ENCODE results near the gene ASTN2. TPM values are rescaled to one million over a fixed set of nuclear protein-coding genes. Genes with fewer than 3 reads are reported as not detected.
A peak's percentile ranks its signal among the peaks of the same experiment; 100 is the strongest.

ASTN2 gene
- total RNA-seq (2014; rRNA removed; shearing (Covaris generic)) (22.1 and 24.6 TPM in 2 replicates), polyA plus RNA-seq (2016; fragmentation: Nextera tagmentation; extraction: Ambion mirVana) (5.3 and 7.0 TPM in 2 replicates)
- long read RNA-seq, partial matches to known transcripts, result 9 of 18 reads
- long read RNA-seq, other reads (novel, unspliced or antisense), result 9 of 18 reads

- peak within 1 kb of the TSS; percentile 86 for H3K4me3 ChIP-seq
- peak within 1 kb of the TSS; percentile 98 for H2AFZ ChIP-seq
- TF ChIP-seq CTCF (conservative IDR thresholded peaks at IDR 0.05; ENCODE audit: low read depth in 2 of 2) (no peak), ZNF114 (CRISPR knock-in tag; IDR thresholded peaks at IDR 0.05) (no peak), REST (IDR thresholded peaks at IDR 0.05; ENCODE audit: unreplicated experiment) (no peak), ETS1 (IDR thresholded peaks at IDR 0.05) (no peak), EZH2phosphoT487 (IDR thresholded peaks at IDR 0.05; ENCODE audit: unreplicated experiment) (no peak), CREB1 (CRISPR knock-in tag; IDR thresholded peaks at IDR 0.05; ENCODE audit: low read depth) (no peak), ZNF462 (CRISPR knock-in tag; IDR thresholded peaks at IDR 0.05) (no peak), EZH2 (IDR thresholded peaks at IDR 0.05; ENCODE audit: low read depth, unreplicated experiment) (no peak), NANOG (IDR thresholded peaks at IDR 0.05; ENCODE audit: borderline replicate concordance) (no peak), JUNB (IDR thresholded peaks at IDR 0.05; ENCODE audit: unreplicated experiment) (no peak), ZNF331 (CRISPR knock-in tag; IDR thresholded peaks at IDR 0.05; ENCODE audit: low read depth) (no peak), STAT1 (IDR thresholded peaks at IDR 0.05; ENCODE audit: unreplicated experiment) (no peak), POLR2AphosphoS5 (IDR thresholded peaks at IDR 0.05; ENCODE audit: low read depth) (no peak; the same call in 1 of the 2 replicates)
- DNase-seq (ENCODE audit: low spot score) (peak; percentile 67), ATAC-seq (peak; percentile 15)
- no peak within 1 kb of the TSS for H3K27ac ChIP-seq (ENCODE audit: low read depth)
- peaks cover 18% of the 10 kb centered on the region; the same call in 1 of the 2 replicates for H3F3A ChIP-seq (replicated peaks; ENCODE audit: low read depth)
- H3K27ac Mint-ChIP-seq, result no peak within 1 kb of the TSS
- no peaks in the 10 kb centered on the region; the same call in 2 of the 3 replicates for H3K36me3 Mint-ChIP-seq (ENCODE audit: low read depth)
- peaks cover 71% of the 10 kb centered on the region for H3K27me3 ChIP-seq (ENCODE audit: insufficient read depth)
- no peaks in the 10 kb centered on the region for H3K79me2 ChIP-seq (replicated peaks; ENCODE audit: insufficient read depth)
- H4K20me1 ChIP-seq (replicated peaks; ENCODE audit: insufficient read depth), result peaks cover 8% of the 10 kb centered on the region
- no peaks in the 10 kb centered on the region for H3K36me3 ChIP-seq (ENCODE audit: insufficient read depth)
- H3K4me1 ChIP-seq (ENCODE audit: insufficient read depth), result peaks cover 24% of the 10 kb centered on the region
- peaks cover 23% of the 10 kb centered on the region for H3K27me3 Mint-ChIP-seq (ENCODE audit: insufficient read depth, low read depth, poor library complexity)
- H3K9me3 Mint-ChIP-seq, result no peaks in the 10 kb centered on the region
- no peak within 1 kb of the TSS; the same call in 1 of the 3 replicates for H3K4me3 Mint-ChIP-seq
- peak within 1 kb of the TSS; percentile 98 for H3K4me2 ChIP-seq
- H3K9me2 ChIP-seq (ENCODE audit: insufficient read depth), result no peaks in the 10 kb centered on the region
- H3K4me1 Mint-ChIP-seq, result peaks cover 21% of the 10 kb centered on the region
Observed at GRCh38 chr9:117414906-117415331, at the start of gene ASTN2. ASTN2 (minus strand) TSS chr9:117415057; CDS start chr9:117414938, 119 bp downstream.

Data from GM23338 (cell line).